Pons (tissue), 1 donor: ENCODE measurements around the gene UNC13A.
"Not testable (repeated sequence)": the region's sequence is repeated elsewhere in the genome, so short reads cannot be mapped to it uniquely, and the experiment has no call there.

Experiments
- DNase-seq: peaks from one replicate; pipeline ENCODE4 v3.0.0-alpha.2; 2016; ENCODE audit warnings: low spot score

The UNC13A gene

GRCh38 chr19:17604372-17605025 is 83.7 kb downstream of the UNC13A start:
- no peak for DNase-seq

GRCh38 chr19:17602872-17603510 is 85.2 kb downstream of the UNC13A start:
- no peak for DNase-seq

GRCh38 chr19:17602217-17602616 is 85.9 kb downstream of the UNC13A start:
- no peak for DNase-seq

- DNase-seq: no peak
Observed at GRCh38 chr19:17601683-17602082, 86.5 kb downstream of the UNC13A start.

- DNase-seq: no peak
Observed at GRCh38 chr19:17599780-17600179, 88.4 kb downstream of the UNC13A start.

- no peak for DNase-seq
Observed at GRCh38 chr19:17598953-17599352, 89.2 kb downstream of the UNC13A start.

- not testable (repeated sequence) for DNase-seq
Observed at GRCh38 chr19:17598063-17598462, 90.1 kb downstream of the UNC13A start.

- not testable (repeated sequence) for DNase-seq
Observed at GRCh38 chr19:17594296-17594695, 93.9 kb downstream of the UNC13A start.

GRCh38 chr19:17590866-17591265 is 97.3 kb downstream of the UNC13A start:
- DNase-seq: no peak

- not testable (repeated sequence) for DNase-seq
Observed at GRCh38 chr19:17585395-17585794, 102.8 kb downstream of the UNC13A start.

- no peak for DNase-seq
Observed at GRCh38 chr19:17584132-17584531, 104.0 kb downstream of the UNC13A start.

- DNase-seq: no peak
Observed at GRCh38 chr19:17582613-17583012, 105.5 kb downstream of the UNC13A start.

GRCh38 chr19:17581211-17581874 is 106.8 kb downstream of the UNC13A start:
- DNase-seq: no peak

- DNase-seq: no peak
Observed at GRCh38 chr19:17580470-17581144, 107.5 kb downstream of the UNC13A start.

- DNase-seq: no peak
Observed at GRCh38 chr19:17579661-17580244, 108.4 kb downstream of the UNC13A start.

- DNase-seq: no peak
Observed at GRCh38 chr19:17577457-17578097, 110.6 kb downstream of the UNC13A start.

- no peak for DNase-seq
Observed at GRCh38 chr19:17576758-17577456, 111.2 kb downstream of the UNC13A start.

- DNase-seq: no peak
Observed at GRCh38 chr19:17575871-17576757, 112.0 kb downstream of the UNC13A start.

- DNase-seq: no peak
Observed at GRCh38 chr19:17572638-17573037, 115.5 kb downstream of the UNC13A start.

GRCh38 chr19:17570791-17571190 is 117.4 kb downstream of the UNC13A start:
- no peak for DNase-seq
